ENCODE data around the gene CIB4.

The CIB4 gene

DNA sequence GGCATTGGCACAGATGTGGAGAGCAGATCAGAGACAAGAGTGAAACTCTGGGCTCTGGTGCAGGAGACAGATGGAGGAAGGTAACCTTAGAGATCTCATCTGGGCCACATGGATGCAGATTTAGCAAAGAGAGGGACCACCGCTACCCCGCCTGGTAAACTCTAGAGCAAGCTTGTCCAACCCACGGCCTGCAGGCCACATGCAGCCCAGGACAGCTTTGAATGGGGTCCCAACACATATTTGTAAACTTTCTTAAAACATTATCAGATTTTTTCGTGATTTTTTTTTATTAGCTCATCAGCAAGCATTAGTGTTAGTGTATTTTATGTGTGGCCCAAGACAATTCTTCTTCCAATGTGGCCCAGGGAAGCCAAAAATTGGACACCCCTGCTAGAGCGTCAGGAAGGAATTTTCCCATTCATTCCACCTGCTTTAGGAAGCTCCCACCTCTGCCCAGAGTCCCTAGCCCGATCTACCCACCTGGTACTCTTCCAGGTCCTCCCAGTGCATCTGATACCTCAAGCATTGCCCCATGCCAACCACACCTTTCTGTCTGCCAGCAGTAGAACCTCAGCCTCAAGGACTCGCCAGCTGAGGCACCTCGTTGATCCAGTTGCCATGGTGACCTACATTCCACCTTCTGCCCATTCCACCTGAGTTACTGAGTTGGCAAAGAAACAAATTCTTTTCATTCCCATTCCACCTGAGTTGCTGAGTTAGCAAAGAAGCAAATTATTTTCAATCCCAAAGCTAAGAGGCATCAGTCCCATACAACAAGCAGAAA is at the start of gene CIB4:
CIB4 (minus strand) TSS at position 586 of the 784 bp plus-strand sequence; CDS start at position 534, 52 bp downstream.
- no peak for DNase-seq
- in situ Hi-C loops (cut with HindIII; ENCODE audit: low pct_ligation_motif_present, low pct_unique_long_range_greater_than_20kb, low sequenced_read_pairs), result no loop called here

DNA sequence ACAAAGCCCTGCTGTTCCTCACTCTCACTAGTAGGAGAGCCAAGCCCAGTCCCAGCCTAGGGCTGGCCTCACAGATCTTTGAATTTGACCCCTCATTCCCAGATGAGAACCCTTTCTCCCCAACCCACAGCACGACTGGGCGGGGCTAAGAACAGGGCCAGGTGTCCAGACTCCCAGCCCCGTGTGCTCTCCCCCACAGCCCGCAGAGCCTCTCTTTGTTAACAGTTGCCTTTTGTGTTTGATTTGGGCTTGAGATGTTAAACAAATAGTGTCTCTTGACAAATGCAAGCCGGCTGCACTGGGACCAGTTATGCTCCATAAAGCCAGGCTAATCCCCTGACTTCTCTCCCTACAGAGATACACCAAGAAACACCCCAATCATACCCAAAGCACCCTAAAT is 46.6 kb upstream of the CIB4 start:
- in situ Hi-C loops (cut with HindIII; ENCODE audit: low pct_ligation_motif_present, low pct_unique_long_range_greater_than_20kb, low sequenced_read_pairs), result no loop called here

DNA sequence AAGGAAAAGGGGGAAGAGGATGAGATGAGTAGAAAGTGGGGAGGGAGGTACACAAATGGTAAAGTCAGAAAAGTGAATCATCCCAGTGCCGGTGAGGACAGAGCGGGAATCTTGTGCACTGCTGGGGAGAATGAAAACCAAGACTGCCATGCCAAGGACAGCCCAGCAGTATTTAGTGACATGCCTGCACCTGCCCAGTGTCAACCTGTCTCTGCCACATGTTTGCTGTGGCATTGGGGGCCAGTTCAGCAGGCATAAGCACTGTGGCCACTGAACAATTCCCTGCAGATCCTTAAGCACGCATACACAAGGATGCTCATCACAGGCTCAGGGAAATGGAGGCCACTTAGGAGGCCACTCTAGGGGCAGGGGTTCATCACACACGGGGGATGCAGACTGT is 46.2 kb upstream of the CIB4 start:
- DNase-seq, result no peak
- in situ Hi-C loops (cut with HindIII; ENCODE audit: low pct_ligation_motif_present, low pct_unique_long_range_greater_than_20kb, low sequenced_read_pairs), result no loop called here

More for the DNA sequence above, 46.6 kb upstream of the CIB4 start:
- no peak for DNase-seq

DNA sequence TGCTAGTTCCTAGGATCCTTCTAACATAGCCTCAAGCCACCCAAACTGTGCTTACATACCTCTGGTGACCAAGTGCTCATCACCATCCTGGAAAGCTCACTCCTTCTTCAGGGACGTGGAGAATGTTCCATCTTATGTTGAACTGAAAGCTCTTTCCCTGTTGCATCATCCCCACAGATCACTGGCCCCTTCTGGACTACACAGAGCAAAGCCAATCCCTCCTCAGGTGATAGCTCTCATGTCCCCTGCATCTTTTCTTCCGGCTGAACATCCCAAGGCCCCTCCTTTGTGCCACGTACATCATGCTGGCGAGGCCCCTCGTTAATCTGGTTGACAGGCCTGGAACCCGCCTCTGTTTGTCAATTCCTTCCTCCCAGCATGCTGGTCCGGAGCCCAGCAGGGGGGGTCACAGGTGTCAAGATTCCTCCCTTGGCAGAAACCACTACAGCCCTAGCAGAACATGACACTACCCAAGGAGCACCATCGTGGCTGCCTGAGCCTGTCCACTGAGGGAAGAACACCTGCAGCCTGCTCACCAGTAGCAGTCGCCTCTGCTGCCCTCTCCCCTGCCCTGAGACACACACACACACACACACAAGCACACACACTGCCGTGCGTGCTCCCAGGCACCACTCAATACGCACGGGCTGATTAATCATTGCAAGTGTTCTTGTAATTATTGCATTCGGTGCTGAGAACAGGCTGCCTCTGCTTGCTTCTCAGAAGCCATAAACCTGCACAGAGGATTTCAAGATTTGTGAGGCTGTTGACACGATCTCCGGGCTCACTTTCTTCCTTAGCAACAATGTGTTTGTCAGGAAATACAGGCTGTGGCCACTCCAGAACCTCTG is 45.0 kb upstream of the CIB4 start:
- in situ Hi-C loops (cut with HindIII; ENCODE audit: low pct_ligation_motif_present, low pct_unique_long_range_greater_than_20kb, low sequenced_read_pairs), result no loop called here
- DNase-seq, result no peak

DNA sequence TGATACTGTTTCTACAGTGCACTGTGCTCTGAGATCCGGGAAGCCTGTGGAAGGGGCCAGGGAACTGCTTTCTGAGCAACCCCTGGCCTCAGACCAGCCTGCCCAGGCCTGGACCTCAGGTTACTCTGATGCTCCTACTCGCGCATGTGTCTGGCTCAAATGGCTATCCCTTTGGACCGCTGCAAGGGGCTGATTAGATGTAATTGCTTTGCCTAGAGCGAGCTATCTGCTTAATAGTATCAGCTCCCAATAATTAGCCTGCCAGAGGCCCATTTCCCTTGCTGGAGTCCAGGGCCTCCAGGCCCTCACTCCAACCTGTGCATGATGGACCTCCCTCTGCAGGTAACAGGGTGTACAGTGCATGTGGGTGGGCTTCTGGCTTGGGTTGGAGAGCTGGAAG is 44.2 kb upstream of the CIB4 start:
- DNase-seq, result no peak
- in situ Hi-C loops (cut with HindIII; ENCODE audit: low pct_ligation_motif_present, low pct_unique_long_range_greater_than_20kb, low sequenced_read_pairs), result no loop called here

DNA sequence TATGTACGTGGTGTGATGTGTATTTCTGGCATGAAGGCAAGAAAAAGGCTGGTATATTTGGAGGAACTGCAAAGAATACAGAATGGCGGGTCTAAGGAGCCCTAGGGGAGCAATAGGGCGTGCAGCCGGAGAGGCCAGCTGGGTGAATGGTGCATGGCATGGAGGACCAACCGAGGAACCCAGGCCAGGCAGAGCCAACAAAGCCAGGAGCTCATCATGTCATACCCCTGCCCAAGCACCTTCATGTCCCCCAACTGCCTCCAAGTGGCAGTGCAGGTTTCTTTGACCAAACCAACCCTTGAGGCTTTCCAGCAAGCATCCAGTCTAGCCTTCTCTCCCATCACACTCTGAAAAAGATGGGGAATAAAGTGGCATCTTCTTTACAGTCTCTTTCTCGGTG is 42.4 kb upstream of the CIB4 start:
- DNase-seq, result no peak
- in situ Hi-C loops (cut with HindIII; ENCODE audit: low pct_ligation_motif_present, low pct_unique_long_range_greater_than_20kb, low sequenced_read_pairs), result no loop called here

DNA sequence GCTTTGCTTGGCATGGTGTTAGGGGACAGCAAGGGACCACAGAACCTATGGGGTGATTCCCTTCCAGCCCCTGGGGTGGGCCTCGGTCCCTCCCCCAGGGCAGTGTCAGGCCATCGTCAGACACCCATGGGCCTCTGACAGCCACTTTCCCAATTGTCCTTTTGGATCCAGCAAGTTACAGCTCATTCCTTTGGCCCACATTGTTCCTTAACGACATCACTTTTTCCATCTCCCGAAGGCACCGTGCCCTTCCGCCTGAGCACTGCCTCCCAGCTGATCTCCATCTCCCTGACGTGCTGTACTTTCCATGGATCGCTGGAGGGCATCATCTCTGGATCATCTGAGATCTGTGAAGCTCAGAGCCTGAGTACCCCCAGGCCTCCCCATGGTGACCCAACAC is 41.0 kb upstream of the CIB4 start:
- in situ Hi-C loops (cut with HindIII; ENCODE audit: low pct_ligation_motif_present, low pct_unique_long_range_greater_than_20kb, low sequenced_read_pairs), result no loop called here

DNA sequence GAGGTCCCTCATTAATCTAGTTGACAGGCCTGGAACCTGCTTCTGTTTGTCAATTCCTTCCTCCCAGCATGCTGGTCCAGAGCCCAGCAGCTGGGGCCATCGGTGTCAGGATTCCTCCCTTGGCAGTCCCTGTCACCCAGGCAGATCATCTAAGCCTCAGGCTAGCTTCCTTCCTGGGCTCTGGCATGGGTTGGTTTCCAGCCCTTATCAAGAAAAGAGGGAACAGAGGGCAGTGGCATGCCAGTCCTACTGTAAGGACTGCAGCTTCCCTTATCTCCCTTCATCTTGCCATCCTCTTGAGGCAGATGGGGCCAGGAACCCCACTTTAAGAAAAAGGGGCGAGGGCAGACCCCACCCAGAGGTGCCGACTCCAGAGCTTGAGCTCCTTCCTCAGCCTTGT is 40.5 kb upstream of the CIB4 start:
- DNase-seq, result no peak
- in situ Hi-C loops (cut with HindIII; ENCODE audit: low pct_ligation_motif_present, low pct_unique_long_range_greater_than_20kb, low sequenced_read_pairs), result no loop called here

More for the DNA sequence above, 41.0 kb upstream of the CIB4 start:
- no peak for DNase-seq

DNA sequence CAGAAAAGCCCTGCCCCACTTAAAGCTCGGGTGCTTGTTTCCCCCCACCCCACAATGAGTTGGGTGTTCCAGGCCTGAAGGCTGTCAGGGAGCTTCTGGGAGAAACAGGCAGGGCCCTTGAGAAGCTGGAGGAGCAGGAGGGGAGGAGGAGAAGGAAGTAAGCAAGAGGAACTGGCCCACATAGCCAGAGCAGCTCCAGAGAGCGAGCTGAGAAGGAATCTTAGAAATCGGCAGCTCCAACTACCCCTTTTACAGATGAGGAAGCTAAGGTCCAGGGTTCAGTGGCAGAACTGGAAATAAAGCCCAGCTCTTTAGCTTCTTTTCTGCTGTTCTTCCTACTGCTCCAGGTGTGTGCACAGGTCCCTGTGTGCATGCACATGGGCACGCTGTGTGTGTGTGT is 38.7 kb upstream of the CIB4 start:
- no peak for DNase-seq
- in situ Hi-C loops (cut with HindIII; ENCODE audit: low pct_ligation_motif_present, low pct_unique_long_range_greater_than_20kb, low sequenced_read_pairs), result no loop called here

DNA sequence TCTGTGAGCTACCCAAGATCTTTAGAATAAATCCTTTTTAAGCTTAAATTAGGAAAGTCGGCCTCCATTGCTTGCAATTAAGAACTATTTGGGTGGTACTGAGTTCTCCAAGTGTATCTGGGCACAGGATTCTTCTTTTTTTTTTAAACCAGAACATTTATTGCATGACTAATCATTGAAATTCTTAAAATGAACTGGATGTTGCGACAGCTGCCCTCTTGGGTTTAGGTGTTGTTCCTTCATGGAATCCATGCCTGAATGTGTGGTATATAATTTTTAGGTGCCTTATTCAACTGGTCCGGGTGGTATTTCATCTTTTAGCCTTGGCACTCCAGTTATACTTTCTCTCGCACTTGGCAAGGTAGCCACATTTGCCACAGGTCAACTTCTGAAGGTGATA is 36.9 kb upstream of the CIB4 start:
- DNase-seq, result no peak
- in situ Hi-C loops (cut with HindIII; ENCODE audit: low pct_ligation_motif_present, low pct_unique_long_range_greater_than_20kb, low sequenced_read_pairs), result no loop called here

DNA sequence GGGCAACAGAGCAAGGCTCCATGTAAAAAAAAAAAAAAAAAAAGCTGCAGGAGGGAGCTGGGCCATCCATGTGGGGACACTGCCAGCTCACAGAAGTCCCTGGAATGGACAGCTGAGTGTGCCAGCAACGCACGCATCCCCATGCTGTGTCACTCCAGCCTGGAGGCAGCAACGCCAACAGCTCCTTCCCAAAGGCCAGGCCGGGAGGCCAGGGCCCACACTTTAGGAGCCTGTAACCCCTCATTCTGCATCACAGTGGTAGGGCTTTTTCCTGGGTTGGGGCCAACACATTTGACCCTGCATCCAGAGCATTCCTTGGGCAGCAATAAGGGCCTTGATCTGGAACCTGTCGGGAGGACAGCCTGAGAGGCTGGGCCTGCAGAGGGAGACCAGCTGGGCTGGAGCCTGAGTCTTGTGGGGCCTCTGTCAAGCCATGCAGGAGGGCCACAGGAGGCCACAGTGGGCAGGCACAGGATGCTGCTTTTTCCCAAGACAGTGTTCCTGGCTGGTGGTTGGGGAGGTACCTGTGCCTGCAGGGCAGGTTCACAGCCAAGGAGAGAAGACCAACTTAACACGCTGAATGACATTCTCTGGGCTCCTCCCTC is 34.6 kb upstream of the CIB4 start:
- in situ Hi-C loops (cut with HindIII; ENCODE audit: low pct_ligation_motif_present, low pct_unique_long_range_greater_than_20kb, low sequenced_read_pairs), result no loop called here
- DNase-seq, result no peak

DNA sequence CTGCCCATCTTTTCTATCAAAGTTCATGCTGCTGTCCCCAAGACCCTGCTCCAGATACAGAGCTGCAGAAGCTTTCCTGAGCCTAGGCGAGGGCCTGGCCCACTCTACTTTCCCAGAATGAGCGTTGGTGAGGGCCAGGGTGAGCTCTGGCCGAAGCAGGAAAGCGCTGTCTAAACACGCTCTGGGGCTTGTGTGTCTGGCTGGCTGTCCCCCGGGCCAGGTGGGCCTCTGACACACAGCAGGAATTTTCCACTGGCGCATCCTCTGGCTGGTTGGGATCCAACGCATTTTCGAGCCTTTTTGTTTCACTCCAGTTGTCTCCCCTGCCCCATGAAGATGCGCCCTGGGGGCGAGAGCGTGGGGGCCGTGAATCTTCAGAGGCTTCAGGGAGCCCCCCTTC is 33.6 kb upstream of the CIB4 start:
- DNase-seq, result no peak
- in situ Hi-C loops (cut with HindIII; ENCODE audit: low pct_ligation_motif_present, low pct_unique_long_range_greater_than_20kb, low sequenced_read_pairs), result no loop called here

DNA sequence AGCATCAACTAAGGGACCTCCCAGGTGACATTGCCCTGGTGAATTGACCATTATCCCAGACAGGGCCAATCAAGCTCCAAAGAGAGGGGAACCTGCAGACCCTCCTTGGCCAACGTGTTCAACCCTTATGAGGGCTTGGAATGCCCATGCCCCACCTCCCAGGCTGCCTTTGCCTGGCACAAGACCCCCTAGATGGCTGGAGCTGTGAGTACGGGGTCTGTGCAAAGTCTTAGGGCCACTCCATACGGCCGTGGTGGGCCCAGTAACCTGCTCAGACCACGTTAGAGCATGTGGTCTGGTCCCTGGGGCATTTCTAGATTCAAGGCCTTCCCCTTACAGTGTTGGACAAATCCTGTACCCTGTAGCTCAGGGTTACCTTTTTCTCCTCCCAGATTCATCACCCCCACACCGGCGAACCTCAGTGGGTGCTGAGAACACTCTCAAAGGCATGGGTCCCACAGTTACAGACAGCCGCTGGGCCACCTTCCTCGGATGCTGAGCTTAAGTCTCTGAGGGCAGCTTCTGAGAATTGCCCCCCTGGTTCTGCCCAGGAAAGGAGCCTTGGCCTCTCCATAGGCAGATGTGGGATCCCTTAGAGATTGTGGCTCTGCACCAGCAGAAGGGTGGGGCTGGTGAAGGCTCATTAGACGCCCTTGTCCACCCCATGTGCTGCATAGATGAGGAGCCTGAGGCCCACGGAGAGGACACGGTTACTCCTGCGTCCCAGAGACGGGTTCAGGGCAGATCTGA is 33.0 kb upstream of the CIB4 start:
- no peak for DNase-seq
- in situ Hi-C loops (cut with HindIII; ENCODE audit: low pct_ligation_motif_present, low pct_unique_long_range_greater_than_20kb, low sequenced_read_pairs), result no loop called here

DNA sequence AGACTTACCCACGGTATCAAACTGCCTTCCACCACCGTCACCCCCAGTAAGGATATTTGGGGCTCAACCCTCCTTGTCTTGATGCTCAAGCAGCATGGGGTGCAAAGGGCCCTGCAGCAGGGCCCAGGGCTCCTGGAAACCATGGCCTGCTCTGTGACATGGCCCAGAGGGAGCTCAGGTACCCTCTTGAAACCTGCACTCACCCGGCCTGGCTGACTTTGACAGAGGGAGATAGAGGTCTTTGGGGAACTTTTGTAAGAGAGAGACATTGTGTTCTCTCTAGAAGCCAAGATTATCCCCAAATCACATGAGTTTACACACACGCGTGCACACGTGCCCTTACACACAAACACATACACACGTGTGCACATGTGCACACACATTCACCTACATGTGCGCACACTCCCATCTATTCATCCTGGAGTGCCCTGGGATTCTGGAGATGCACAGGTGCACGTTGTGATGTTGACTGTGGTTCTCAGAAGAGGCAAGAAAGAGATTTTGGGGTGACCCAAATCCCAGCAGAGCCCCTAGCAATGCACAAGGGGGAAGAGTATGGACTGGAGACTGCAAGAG is 31.7 kb upstream of the CIB4 start:
- DNase-seq, result no peak
- in situ Hi-C loops (cut with HindIII; ENCODE audit: low pct_ligation_motif_present, low pct_unique_long_range_greater_than_20kb, low sequenced_read_pairs), result no loop called here

DNA sequence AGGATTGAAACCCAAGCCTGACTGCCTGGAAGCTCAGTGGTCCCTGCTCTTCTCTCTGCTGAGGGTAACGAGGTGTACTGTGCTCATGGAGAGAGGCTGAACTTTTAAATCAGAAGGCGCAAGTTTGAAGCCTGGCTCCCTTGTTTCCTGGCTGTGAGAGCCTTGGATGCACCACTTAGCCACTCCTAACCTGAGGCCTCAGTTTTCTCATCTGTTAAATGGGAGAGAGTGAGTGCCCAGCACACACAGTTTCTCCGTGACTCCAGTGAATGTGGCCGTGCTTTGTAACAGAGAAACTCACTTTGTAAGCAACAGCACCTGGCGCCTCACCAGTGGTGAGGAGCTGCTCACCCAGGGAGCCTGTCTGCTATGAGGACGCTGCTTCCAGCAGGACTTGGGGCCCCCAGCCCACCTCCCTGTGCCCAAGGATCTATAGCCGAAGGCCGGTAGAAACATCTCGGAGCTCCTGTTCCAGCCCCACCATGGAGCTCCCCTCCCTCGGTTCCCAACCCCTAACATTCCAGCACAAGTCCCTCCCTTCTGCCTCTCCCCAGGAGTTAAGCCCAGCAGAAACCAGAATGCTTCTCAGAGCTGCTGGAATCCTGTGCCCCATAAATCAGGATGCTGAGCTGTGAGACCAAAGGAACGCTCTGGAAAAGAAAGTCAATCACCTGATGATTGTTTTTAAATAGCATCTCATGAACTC is 31.1 kb upstream of the CIB4 start:
- in situ Hi-C loops (cut with HindIII; ENCODE audit: low pct_ligation_motif_present, low pct_unique_long_range_greater_than_20kb, low sequenced_read_pairs), result no loop called here

DNA sequence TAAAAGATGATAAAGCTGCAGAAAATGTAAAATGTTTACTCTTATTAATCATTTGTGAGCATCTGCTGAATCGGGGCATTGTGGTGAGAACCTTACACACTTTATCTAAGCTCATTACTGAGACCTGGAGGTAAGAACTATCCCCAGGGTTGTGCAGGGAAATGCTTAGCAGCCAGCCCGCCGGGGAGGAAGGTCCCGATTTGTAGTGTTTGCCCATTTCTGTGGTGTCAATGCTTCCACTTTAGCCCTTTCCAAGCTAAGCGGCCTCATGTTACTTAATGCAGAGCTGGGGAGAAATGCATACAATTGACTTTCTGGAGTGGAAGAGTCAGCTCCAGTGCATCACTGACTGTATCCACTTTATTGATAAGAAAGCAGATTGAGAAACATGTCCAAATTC is 30.5 kb upstream of the CIB4 start:
- in situ Hi-C loops (cut with HindIII; ENCODE audit: low pct_ligation_motif_present, low pct_unique_long_range_greater_than_20kb, low sequenced_read_pairs), result no loop called here
- DNase-seq, result no peak

More for the DNA sequence above, 31.1 kb upstream of the CIB4 start:
- DNase-seq, result no peak

DNA sequence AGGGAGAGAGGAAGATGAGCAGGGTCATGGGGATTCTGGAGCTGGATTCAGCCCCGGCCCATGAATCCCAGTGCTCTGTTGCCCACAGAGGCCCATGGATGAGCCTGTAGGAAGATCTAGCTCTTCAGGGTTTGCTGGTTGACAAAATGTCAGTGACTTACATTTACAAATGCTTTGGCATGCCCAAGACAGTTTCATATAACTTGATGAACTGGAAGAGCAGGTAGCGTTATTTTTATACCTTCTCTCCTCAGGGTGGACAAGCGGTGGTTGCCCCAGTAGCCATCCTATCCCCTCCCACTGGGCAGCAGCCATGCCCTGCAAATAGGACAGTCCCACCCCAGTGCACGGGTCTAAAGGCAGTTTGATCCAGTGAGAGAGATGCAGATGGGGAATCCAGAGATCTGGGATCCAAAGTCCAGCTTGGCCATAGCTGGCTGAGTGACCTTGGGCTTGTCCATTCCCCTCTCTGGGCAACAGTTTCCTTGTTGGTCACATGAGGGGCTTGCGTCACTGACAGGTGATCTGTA is 29.8 kb upstream of the CIB4 start:
- in situ Hi-C loops (cut with HindIII; ENCODE audit: low pct_ligation_motif_present, low pct_unique_long_range_greater_than_20kb, low sequenced_read_pairs), result no loop called here

DNA sequence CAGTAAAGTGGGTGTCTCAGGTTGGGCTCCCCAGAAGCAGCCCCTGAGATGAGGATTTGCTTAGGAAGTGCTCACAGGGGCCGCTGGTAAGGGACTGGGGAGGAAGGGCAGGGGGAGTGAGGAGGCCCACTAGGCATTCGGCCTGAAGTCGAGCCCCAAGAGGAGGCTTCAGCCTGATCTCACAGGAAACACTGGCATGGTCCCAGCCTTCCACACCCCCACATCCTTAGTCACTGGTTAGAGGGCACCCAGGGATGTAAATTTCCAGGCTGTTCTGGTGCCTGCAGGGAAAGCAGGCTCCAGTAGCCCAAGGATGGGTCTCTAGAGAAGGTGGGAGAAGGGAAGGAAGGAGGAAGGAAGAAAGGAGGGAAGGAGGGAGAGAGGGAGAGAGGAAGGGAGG is 29.0 kb upstream of the CIB4 start:
- no peak for DNase-seq
- in situ Hi-C loops (cut with HindIII; ENCODE audit: low pct_ligation_motif_present, low pct_unique_long_range_greater_than_20kb, low sequenced_read_pairs), result no loop called here

More for the DNA sequence above, 29.8 kb upstream of the CIB4 start:
- no peak for DNase-seq

Measured in ACHN (cell line).